Raji (cell line): ENCODE measurements around the gene BPIFA1.

Experiments
- POLR2A ChIP-seq: IDR thresholded peaks from 2 replicates; pipeline ENCODE4 v1.6.1; 2011; ENCODE audit warnings: low read depth, low read length, control low read depth; ENCODE audit not compliant: insufficient read depth

The BPIFA1 gene

DNA sequence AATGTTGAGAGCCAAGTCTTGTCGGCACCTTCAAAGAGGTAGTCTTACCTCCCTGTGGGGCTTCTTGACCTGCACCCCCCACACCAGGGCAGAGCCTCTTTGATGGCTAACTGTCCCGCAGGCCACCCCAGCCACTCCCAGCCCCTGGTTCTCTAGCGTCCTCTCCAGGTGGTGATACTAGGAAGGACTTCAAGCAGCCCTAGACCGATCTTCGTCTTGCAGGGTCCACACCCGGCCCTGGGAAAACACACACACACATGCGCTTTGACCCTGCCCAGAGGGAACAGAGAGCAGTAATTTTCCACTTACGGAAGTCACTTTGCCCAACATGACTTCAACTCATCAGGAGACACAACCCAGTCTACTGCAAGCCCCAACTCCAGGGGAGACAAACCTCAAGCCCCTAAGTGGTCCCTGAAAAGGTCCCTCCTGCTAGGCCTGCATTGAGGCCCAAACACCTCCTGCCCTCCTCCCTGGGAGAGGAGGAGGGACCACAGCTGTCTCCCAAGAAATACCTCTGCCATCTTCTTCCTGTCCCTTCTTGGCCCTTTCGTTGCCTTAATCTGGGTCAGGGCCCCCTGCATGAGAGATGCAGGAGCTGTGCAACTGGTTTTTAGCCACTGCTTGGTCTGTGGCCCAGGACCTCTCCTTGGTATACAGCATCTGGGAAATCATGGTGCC is 44.3 kb downstream of the BPIFA1 start:
- no peak for TF ChIP-seq POLR2A

DNA sequence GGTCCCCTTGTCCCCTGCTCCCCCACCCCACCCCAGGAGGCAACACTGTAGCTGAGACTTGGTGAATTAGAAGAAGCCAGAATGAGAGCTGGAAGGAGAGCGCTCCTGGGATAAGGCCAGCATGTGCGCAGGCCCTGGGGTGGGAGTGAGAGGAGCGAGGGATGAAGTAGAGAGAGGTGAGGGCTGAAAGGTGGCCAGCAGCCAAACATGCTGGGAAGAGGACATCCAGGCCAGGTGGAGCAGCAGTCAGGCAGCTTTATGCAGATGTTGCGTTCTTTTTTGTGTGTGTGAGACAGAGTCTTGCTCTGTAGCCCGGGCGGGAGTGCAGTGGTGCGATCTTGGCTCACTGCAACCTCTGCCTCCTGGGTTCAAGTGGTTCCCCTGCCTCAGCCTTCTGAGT is 45.0 kb downstream of the BPIFA1 start:
- no peak for TF ChIP-seq POLR2A

DNA sequence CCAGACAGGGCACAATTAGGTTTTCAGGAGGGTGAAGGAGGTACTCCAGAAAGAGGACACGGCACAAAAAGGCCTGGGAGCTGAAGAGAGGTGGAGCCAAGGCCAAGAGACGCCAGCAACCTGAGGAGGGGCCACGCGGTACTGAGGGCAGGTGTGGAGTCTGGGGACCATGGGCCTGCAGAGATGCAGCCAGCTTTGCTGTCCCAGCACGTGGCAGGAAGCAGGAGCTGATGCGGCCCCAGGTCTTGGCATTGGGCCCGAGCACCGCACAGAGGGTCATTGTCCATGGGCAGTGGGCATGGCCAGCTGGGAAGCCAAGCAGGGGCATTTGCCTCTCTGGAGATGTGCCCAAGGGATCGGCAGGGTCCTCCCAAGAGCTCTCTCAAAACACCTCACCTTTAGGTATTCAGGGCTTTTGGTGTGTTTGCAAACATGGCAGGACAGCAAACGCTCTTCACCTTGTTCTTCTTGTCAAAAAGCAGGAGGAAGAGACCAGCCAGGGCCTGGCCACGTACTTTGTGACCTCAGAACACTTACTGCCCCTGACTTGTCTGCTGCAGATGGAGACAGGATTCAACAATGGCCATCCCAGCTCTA is 45.9 kb downstream of the BPIFA1 start:
- no peak for TF ChIP-seq POLR2A

DNA sequence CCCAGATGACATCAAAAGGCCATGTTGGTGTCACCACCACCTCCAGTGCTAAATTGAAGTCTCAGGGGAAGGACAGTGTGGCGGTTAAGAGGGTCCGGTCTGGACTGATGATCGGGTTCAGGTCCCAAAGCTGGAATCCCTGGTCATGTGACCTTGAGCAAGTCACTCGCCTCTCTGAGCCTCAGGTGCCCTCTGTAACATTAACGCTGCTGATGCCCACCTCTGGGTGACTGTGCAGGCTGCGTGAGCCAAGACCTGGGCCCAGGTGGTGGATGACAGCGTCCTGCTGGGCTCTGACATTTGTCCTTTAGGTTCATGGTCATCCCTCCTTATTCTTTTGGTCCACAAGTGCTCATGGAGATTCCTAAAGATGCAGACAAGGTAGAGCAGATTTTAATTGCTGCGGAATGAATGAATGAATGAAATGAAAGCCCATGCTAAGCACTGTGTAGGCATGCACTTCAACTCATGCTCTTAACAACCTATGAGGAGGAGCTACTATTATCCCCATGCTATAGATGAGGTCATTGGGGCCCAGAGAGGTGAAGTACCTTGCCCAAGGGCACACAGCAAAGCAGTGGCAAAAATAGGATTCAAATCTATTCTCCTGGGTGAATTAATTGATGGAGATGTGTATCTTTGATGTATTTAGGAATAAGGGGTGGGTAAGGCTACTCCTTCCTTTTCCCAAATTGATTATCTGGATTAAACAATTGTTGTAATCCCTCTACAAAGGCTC is 46.6 kb downstream of the BPIFA1 start:
- no peak for TF ChIP-seq POLR2A

DNA sequence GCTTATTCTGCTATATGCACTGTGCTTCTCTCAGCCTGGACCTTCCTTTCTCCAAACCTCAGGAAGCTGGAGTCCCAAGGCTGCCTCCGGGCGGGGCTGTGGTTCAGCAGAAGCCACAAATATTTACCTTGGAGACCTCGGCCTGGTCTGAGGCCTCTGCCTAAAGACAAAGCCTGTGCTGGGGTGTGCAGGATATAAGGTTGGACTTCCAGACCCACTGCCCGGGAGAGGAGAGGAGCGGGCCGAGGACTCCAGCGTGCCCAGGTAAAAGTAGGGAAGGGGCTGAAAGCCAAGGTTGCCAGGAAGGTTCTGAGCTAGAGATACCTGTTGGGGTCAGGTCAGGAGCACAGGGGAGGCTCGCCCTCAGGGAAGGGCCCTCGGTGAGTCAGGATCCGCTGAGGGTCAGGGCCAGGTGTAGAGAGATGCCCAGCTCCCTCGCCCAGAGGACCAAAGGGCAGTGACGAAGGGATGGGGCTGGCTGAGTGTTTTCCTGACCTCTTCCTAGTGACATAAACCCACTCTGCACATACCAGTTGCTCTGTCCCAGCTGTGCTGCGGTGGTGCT is 47.3 kb downstream of the BPIFA1 start, which contains the start of gene BPIFB1:
BPIFB1 (plus strand) TSS at position 224 of the 565 bp plus-strand sequence. CDS start 2,860 bp downstream, outside the sequence.
- no peak for TF ChIP-seq POLR2A

DNA sequence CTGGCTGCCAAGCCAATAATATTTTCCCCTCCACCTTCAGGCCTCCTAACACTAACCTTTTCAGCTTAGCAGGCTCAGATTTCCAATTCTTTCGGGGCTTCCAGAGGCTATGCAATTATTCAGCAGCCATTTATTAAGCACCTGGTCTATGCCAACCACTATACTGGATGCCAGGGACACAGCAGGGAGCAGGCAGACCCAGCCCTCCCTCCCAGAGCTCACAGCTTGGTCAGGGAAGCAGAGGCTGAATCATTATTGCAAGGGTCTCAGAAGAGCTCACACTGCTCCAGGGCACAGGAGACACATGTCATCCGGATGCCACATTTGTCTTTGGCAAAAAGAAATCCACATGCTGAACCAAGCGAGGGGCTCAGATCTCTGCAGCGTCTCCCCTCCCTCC is 48.5 kb downstream of the BPIFA1 start:
- TF ChIP-seq POLR2A = no peak

DNA sequence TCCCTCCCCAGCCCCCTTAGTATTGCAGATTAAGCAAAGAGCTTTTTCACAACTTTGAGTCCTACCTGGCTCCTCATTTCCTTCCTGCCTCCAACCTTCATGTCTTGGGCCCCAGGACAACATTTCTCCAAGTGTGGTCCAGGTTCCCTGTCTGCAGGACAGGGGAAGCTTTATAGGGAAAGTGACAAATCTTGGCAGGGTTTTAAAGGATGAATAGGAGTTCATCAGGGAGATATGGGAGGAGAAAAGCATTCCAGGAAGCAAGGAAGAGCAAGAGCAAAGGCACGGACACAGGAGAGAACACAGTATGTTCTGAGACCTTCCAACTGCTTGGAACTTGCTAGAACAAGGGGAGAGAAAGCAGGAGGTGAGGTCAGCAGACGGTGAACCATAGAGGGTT is 49.1 kb downstream of the BPIFA1 start:
- TF ChIP-seq POLR2A = no peak

DNA sequence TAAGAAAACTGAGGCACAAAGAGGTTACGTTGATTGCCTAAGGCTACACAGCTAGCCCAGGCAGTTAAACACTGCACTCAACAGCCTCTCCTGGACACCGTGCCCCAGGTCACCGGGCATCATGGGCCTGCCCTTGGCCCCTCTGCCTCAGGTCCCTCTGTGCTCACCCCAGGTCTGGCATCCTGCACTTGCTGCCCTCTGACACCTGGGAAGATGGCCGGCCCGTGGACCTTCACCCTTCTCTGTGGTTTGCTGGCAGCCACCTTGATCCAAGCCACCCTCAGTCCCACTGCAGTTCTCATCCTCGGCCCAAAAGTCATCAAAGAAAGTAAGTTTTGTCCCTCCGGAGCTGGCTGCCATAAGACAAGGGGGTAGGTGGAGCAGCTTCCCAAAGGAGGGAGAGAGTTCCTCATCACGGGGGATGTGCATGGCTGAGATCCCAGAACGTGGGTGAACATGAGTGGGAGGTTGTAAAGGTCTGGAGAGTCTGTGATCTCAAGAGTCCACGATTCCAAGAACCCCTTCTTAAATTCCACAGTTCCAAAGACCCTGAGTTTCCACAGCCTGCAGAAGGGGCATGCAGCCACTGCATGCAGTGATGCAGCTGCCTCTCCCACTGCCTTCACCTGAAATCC is 50.2 kb downstream of the BPIFA1 start:
- TF ChIP-seq POLR2A = no peak

DNA sequence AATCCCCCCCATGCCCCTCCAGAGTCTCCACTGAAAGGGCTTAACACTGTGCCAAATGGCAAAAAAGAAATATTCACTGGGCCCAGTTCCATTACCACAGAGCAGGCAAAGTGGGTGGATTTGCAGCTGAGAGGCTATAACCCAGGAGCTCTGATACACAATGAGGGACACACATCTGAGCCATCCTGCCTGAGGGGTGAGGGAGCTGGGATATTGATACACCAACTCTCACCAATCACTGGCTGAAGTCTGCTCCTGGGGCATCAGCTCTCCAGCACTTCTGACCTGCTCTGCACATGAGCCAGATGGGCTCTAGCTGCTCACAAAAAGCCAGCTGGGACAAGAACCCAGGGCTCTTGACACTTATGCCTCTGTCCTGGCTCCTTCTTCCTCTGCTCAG is 52.1 kb downstream of the BPIFA1 start:
- TF ChIP-seq POLR2A = no peak

DNA sequence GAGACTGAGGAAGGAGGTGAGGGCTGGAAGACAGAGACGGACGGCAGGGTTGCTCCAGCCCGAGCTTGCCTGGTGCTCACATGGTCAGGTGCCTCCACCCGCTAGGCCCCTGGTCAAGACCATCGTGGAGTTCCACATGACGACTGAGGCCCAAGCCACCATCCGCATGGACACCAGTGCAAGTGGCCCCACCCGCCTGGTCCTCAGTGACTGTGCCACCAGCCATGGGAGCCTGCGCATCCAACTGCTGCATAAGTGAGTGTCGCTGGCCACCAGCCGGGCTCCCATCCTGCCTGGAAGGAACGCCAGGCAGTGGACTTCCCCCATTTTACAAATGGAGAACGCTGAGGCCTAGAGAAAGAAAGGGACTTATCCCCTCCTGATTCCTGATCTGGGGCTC is 55.1 kb downstream of the BPIFA1 start:
- no peak for TF ChIP-seq POLR2A

DNA sequence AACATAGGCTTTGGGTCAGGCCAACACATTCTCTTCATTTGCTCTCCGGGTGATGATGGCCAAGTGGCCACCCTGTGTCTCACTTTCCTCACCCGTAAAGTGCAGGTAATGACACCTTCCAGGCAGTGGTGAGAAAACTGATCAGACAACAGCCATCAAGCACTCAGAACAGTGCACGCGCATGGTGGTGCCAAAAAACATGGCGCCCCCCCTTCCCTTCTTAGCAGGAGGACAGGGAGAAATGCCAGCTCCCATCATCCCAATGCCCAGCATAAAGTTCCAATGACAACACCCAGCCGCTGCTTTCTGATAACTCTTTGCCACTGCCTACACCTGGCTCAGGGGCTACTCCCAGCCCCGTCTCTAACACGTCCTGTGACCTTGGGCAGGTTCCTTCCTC is 55.6 kb downstream of the BPIFA1 start:
- TF ChIP-seq POLR2A = no peak

DNA sequence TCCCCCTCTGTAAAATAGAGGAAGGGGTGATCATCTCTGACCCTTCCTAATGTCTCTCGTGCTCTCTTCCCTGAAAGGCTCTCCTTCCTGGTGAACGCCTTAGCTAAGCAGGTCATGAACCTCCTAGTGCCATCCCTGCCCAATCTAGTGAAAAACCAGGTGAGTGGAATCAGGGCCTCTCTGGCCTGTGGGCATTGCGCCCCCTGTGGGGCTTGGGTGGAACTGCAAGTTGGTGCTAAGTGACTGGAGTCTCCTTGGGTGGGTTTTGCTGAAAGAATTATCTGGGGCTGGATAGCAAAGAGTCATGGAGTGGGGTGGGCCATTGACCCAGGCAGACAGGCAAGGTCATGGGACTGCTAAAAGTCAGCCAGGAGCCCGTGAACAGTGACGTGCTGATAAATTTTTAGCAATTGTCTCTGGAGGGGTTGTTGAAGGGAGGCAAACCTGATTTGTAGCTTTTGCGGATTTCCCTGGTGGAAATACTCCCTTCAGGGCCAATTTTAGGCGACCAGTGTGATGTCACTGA is 56.1 kb downstream of the BPIFA1 start:
- no peak for TF ChIP-seq POLR2A
